ENCODE results near the gene TAF11L7.
"Not testable (repeated sequence)": the region's sequence is repeated elsewhere in the genome, so short reads cannot be mapped to it uniquely, and the experiment has no call there.

Gene TAF11L7

GRCh38 chr5:17585658-17586057 is at the start of gene TAF11L7:
Gene TAF11L7 (minus strand): TSS chr5:17585758.
- DNase-seq: not testable (repeated sequence)

DNA sequence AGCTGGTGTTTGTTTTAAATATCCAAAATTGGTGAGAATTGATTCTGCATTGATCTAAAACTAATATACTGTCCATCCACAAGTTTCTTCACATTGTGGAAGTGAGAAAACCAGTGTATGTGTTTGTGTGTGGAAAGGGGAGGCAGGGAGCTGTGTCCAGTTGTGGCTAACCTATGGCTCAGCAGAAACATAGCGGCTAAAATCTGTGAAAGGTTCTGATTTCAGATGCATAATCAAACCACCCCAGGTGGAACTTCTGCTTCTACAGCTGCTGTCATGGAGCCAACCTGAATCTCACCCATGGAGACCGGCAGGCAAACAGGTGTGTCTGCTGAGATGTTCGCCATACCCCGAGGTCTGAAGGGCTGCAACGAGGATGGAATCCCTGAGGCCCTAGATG is 48.6 kb upstream of the TAF11L7 start, which contains the start of gene TAF11L14:
Gene TAF11L14, plus strand, starts transcription at position 301 of the 400 bp plus-strand sequence.
- DNase-seq: no peak

DNA sequence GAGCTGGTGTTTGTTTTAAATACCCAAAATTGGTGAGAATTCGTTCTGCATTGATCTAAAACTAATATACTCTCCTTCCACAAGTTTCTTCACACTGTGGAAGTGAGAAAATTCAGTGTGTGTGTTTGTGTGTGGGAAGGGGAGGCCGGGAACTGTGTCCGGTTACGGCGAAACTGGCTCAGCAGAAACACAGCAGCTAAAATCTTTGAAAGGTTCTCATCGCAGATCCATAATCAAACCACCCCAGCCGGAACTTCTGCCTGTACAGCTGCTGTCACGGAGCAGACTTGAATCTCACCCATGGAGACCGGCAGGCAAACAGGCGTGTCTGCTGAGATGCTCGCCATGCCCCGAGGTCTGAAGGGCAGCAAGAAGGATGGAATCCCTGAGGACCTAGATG is 46.2 kb upstream of the TAF11L7 start, which contains the start of gene TAF11L13:
Gene TAF11L13, plus strand, starts transcription at position 301 of the 400 bp plus-strand sequence.
- not testable (repeated sequence) for DNase-seq

GRCh38 chr5:17625686-17626085 is 40.1 kb upstream of the TAF11L7 start:
- DNase-seq: no peak

DNA sequence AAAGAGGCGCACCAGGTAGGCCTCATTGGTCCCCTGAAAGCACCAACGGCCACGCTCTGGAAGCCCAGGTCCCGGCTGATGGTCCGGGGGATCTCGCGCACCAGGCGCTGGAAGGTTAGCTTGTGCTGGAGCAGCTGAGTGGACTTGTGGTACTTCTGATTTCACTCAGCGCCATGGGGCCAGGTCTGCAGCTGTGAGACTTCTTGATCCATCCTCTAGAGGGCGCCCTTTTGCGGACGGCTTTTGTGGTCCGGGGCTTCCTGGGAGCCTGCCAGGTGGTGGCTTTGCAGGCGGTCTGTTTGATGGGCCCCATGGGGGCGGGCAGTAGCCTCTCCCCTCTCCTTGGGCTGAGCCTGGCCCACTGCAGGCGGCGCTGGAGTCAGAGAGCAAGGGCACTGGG is 35.1 kb upstream of the TAF11L7 start:
- DNase-seq: no peak

DNA sequence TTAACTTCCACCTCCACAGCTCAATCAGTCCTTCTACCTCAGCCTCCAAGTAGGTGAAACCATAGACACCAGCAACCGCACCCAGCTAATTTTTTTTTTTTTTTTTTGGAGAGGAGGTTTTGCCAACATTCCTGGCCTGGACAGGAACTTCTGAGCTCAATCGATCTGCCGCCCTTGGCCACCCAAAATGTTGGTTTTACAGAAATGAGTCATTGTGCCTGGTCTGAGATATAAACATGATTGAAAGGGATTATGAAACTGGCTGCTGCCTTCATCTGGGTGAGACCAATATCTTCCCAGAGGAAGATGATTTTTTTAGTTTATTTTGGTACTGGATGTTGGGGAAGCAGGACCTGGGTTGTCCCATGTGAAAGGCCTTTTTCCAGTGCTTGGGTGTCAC is 33.8 kb upstream of the TAF11L7 start:
- no peak for DNase-seq

- DNase-seq: no peak
Measured at GRCh38 chr5:17614872-17615605, 29.5 kb upstream of the TAF11L7 start.

DNA sequence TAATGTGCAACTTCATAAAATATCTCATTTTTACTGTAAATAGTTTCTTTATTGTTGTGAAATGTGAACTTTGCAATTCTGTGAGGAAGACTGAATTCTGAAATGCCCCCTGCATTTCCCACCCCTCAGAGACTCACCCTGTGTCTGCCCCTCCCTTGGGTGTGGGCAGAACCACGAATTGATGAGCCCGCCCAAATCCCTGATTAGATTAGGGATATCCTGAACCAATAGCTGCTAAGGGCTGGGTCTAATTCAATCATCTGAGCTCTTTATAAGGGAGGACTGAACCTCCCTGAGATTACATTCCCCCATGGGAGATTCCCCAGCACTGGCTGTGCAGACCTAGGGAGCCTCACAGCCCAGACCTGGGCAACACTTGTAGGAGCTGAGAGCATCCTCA is 24.5 kb upstream of the TAF11L7 start, which contains the start of gene TAF11L12:
Gene TAF11L12, plus strand, starts transcription at position 301 of the 400 bp plus-strand sequence.
- not testable (repeated sequence) for DNase-seq

DNA sequence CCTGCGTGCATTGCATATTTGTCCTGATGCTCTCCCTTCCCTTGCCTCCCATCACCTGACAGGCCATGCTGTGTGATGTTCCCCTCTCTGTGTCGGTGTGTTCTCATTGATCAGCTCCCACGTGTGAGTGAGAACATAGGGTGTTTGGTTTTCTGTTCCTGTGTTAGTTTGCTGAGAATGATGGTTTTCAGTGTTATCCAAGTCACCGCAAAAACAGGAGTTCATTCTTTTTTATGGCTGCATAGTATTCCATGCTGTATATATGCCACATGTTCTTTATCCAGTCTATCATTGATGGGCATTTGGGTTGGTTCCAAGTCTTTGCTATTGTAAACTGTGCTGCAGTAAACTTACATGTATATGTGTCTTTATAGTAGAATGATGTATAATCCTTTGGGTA is 21.9 kb upstream of the TAF11L7 start:
- not testable (repeated sequence) for DNase-seq

- DNase-seq: no peak
Measured at GRCh38 chr5:17604951-17605350, 19.4 kb upstream of the TAF11L7 start.

- not testable (repeated sequence) for DNase-seq
Measured at GRCh38 chr5:17603880-17604279, 18.3 kb upstream of the TAF11L7 start, which contains the start of gene TAF11L11. Gene TAF11L11 (plus strand): TSS chr5:17604183.

GRCh38 chr5:17597728-17598127 is 12.2 kb upstream of the TAF11L7 start, which contains the start of gene TAF11L10:
Gene TAF11L10 (minus strand): TSS chr5:17597828.
- not testable (repeated sequence) for DNase-seq

- DNase-seq: not testable (repeated sequence)
Measured at GRCh38 chr5:17594255-17594654, 8.7 kb upstream of the TAF11L7 start, which contains the start of gene TAF11L9. Gene TAF11L9 (minus strand): TSS chr5:17594394.

DNA sequence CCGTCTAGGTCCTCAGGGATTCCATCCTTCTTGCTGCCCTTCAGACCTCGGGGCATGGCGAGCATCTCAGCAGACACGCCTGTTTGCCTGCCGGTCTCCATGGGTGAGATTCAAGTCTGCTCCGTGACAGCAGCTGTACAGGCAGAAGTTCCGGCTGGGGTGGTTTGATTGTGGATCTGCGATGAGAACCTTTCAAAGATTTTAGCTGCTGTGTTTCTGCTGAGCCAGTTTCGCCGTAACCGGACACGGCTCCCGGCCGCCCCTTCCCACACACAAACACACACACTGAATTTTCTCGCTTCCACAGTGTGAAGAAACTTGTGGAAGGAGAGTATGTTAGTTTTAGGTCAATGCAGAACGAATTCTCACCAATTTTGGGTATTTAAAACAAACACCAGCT is 5.3 kb upstream of the TAF11L7 start, which contains the start of gene TAF11L8:
Gene TAF11L8, minus strand, starts transcription at position 101 of the 400 bp plus-strand sequence.
- not testable (repeated sequence) for DNase-seq
